Measurements from ENCODE around the gene SLC2A3. TPM values are rescaled to one million over a fixed set of nuclear protein-coding genes. Genes with fewer than 3 reads are reported as not detected.
"Not testable (repeated sequence)": the region's sequence is repeated elsewhere in the genome, so short reads cannot be mapped to it uniquely, and the experiment has no call there.

Gene SLC2A3
- total and polyA plus RNA-seq, 2 donors (not counting 3 experiments of a cell fraction or from before 2014, with no cell fraction given) = 13.9 to 20.8 TPM

DNA sequence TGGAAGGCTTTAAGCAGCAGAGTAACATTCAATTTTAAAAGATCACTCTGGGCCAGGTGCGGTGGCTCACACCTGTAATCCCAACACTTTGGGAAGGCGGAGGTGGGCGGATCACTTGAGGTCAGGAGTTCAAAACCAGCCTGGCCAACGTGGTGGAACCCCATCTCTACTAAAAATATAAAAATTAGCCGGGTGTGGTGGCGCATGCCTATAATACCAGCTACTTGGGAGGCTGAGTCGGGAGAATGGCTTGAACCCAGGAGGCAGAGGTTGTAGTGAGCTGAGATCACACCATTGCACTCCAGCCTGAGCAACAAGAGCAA is 17.8 kb downstream of the SLC2A3 start:
- POLR2A ChIA-PET; intact Hi-C loops (cut with micrococcal nuclease); BruUV-seq (replicated peaks); H3K79me2 ChIP-seq (ENCODE audit: control insufficient read depth, insufficient read depth, low read length); H3K9me1 ChIP-seq (replicated peaks; ENCODE audit: control insufficient read depth, extremely low read depth, insufficient read depth, low read length); FAIRE-seq; DNase-seq (ENCODE audit: low read depth, low spot score); H3K27ac ChIP-seq (ENCODE audit: insufficient read depth, low read depth, low read length); H3K4me1 ChIP-seq (ENCODE audit: control insufficient read depth, extremely low read depth, insufficient read depth, low read length); dilution Hi-C loops (cut with MboI; ENCODE audit: extremely low pct_ligation_motif_present, low sequenced_read_pairs); H3K27me3 ChIP-seq (ENCODE audit: control insufficient read depth in 2 of 2, insufficient read depth in 2 of 2, low read length in 2 of 2); H2AFZ ChIP-seq (ENCODE audit: low read depth, low read length); H4K20me1 ChIP-seq (replicated peaks; ENCODE audit: control insufficient read depth, extremely low read depth, insufficient read depth, low read length); H3K9me3 ChIP-seq (replicated peaks; ENCODE audit: control insufficient read depth, insufficient read depth, low read length); H3K4me2 ChIP-seq (ENCODE audit: insufficient read depth, low read length); H3K4me3 ChIP-seq (replicated peaks in 1 of 3; ENCODE audit: insufficient read depth in 1 of 3, low read depth in 1 of 3, low read length in 3 of 3); H3K9ac ChIP-seq (replicated peaks; ENCODE audit: extremely low read depth, insufficient read depth, low read length): not testable (repeated sequence)
- peaks cover 5 to 11% of the 10 kb centered on the region in 2 experiments for H3K36me3 ChIP-seq (ENCODE audit: control insufficient read depth in 2 of 2, extremely low read depth in 1 of 2, insufficient read depth in 2 of 2, low read length in 2 of 2)
- CTCF ChIA-PET = interaction anchor here (0.7 to 3.2 kb wide), 6 partner anchors 10 to 993 kb away, joined by 3 to 13 read pairs (median 5); no protein-coding TSS in a partner anchor

DNA sequence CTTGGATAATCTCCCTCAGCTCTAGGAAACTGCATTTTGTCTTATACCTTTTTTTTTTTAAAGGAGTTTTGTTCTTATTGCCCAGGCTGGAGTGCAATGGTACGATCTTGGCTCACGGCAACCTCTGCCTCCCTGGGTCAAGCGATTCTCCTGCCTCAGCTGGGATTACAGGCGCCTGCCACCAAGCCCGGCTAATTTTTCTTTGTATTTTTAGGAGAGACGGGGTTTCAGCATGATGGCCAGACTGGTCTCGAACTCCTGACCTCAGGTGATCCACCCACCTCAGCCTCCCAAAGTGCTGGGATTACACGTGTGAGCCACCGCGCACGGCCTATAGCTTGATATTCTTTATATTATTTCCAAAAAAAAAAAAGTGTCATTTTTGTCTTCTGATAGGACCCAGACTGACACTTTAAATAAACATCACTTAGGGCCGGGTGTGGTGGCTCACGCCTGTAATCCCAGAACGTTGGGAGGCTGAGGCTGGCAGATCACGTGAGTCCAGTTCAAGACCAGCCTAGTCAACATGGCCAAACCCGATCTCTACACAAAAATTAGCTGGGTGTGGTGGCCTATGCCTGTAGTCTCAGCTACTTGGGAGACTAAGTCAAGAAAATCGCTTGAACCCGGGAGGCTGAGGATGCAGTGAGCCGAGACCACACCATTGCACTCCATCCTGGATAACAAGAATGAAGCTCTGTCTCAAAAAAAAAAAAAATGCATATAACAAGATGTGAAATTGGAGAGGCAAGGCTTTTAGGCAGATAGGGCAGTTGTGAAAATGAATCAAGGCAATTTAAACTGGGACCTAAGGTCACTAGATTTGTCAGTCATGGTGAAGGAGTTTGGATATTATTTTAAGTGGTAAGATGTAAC is 18.4 kb downstream of the SLC2A3 start:
- no peaks in the 10 kb centered on the region for H3K9me3 ChIP-seq (replicated peaks; ENCODE audit: control insufficient read depth, insufficient read depth, low read length)
- POLR2A ChIA-PET = interaction anchor here (0.6 to 0.7 kb wide), 2 partner anchors 8 to 43 kb away, joined by 3 to 5 read pairs; no protein-coding TSS in a partner anchor
- peaks cover 3 to 6% of the 10 kb centered on the region in 2 experiments for H3K36me3 ChIP-seq (ENCODE audit: control insufficient read depth in 2 of 2, extremely low read depth in 1 of 2, insufficient read depth in 2 of 2, low read length in 2 of 2)
- TF ChIP-seq POLR2AphosphoS5 (IDR thresholded peaks at IDR 0.05; ENCODE audit: insufficient read depth, low read depth, low read length) = no peak
- TF ChIP-seq, protein P1, sequence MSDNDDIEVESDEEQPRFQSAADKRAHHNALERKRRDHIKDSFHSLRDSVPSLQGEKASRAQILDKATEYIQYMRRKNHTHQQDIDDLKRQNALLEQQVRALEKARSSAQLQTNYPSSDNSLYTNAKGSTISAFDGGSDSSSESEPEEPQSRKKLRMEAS (IDR thresholded peaks at IDR 0.05; ENCODE audit: insufficient read depth, insufficient read length) = no peak
- TF ChIP-seq POLR2A (IDR thresholded peaks at IDR 0.05; ENCODE audit: low read depth, low read length) = no peak
- TF ChIP-seq FOS (IDR thresholded peaks at IDR 0.05; ENCODE audit: borderline replicate concordance, insufficient read depth, low read length) = no peak
- TF ChIP-seq GATA2 (IDR thresholded peaks at IDR 0.05; ENCODE audit: insufficient read depth, insufficient read length, low read depth, low read length) = no peak
- no peak for TF ChIP-seq EZH2 (IDR thresholded peaks at IDR 0.05; ENCODE audit: borderline replicate concordance, low read depth, low read length, severe bottlenecking)
- TF ChIP-seq, protein P2, sequence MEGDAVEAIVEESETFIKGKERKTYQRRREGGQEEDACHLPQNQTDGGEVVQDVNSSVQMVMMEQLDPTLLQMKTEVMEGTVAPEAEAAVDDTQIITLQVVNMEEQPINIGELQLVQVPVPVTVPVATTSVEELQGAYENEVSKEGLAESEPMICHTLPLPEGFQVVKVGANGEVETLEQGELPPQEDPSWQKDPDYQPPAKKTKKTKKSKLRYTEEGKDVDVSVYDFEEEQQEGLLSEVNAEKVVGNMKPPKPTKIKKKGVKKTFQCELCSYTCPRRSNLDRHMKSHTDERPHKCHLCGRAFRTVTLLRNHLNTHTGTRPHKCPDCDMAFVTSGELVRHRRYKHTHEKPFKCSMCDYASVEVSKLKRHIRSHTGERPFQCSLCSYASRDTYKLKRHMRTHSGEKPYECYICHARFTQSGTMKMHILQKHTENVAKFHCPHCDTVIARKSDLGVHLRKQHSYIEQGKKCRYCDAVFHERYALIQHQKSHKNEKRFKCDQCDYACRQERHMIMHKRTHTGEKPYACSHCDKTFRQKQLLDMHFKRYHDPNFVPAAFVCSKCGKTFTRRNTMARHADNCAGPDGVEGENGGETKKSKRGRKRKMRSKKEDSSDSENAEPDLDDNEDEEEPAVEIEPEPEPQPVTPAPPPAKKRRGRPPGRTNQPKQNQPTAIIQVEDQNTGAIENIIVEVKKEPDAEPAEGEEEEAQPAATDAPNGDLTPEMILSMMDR (IDR thresholded peaks at IDR 0.05; ENCODE audit: extremely low read depth in 1 of 2, insufficient read depth in 1 of 2, low read depth in 1 of 2, low read length in 2 of 2) = no peak
- TF ChIP-seq MYC (IDR thresholded peaks at IDR 0.05; ENCODE audit: low read depth, low read length) = no peak
- no peak for TF ChIP-seq JUN (IDR thresholded peaks at IDR 0.05; ENCODE audit: borderline replicate concordance, insufficient read depth, insufficient read length, low read depth)
- no peak overlapping the region for H3K4me3 ChIP-seq (replicated peaks in 1 of 3; ENCODE audit: insufficient read depth in 1 of 3, low read depth in 1 of 3, low read length in 3 of 3)
- intact Hi-C loops (cut with micrococcal nuclease) = no loop called here
- no peaks in the 10 kb centered on the region for H3K79me2 ChIP-seq (ENCODE audit: control insufficient read depth, insufficient read depth, low read length)
- FAIRE-seq = no peak
- DNase-seq (ENCODE audit: low read depth, low spot score) = no peak
- H3K9ac ChIP-seq (replicated peaks; ENCODE audit: extremely low read depth, insufficient read depth, low read length) = no peak overlapping the region
- no peaks in the 10 kb centered on the region for H3K4me1 ChIP-seq (ENCODE audit: control insufficient read depth, extremely low read depth, insufficient read depth, low read length)
- dilution Hi-C loops (cut with MboI; ENCODE audit: extremely low pct_ligation_motif_present, low sequenced_read_pairs) = no loop called here
- no peak overlapping the region for H3K27ac ChIP-seq (ENCODE audit: insufficient read depth, low read depth, low read length)
- no TSS peak for BruUV-seq (replicated peaks)
- H3K4me2 ChIP-seq (ENCODE audit: insufficient read depth, low read length) = no peak overlapping the region
- no peaks in the 10 kb centered on the region for H3K27me3 ChIP-seq (ENCODE audit: control insufficient read depth in 2 of 2, insufficient read depth in 2 of 2, low read length in 2 of 2)
- no peaks in the 10 kb centered on the region for H3K9me1 ChIP-seq (replicated peaks; ENCODE audit: control insufficient read depth, extremely low read depth, insufficient read depth, low read length)
- no peak overlapping the region for H2AFZ ChIP-seq (ENCODE audit: low read depth, low read length)
- CTCF ChIA-PET = interaction anchor here (1.3 to 3.2 kb wide), 4 partner anchors 9 to 16 kb away, joined by 5 to 13 read pairs (median 6); no protein-coding TSS in a partner anchor
- no peaks in the 10 kb centered on the region for H4K20me1 ChIP-seq (replicated peaks; ENCODE audit: control insufficient read depth, extremely low read depth, insufficient read depth, low read length)
